ENCODE measurements around the gene PKNOX1.
"Not testable (repeated sequence)": the region's sequence is repeated elsewhere in the genome, so short reads cannot be mapped to it uniquely, and the experiment has no call there.

Gene PKNOX1

GRCh38 chr21:43021191-43021590 is 46.8 kb downstream of the PKNOX1 start:
- no peak for DNase-seq

DNA sequence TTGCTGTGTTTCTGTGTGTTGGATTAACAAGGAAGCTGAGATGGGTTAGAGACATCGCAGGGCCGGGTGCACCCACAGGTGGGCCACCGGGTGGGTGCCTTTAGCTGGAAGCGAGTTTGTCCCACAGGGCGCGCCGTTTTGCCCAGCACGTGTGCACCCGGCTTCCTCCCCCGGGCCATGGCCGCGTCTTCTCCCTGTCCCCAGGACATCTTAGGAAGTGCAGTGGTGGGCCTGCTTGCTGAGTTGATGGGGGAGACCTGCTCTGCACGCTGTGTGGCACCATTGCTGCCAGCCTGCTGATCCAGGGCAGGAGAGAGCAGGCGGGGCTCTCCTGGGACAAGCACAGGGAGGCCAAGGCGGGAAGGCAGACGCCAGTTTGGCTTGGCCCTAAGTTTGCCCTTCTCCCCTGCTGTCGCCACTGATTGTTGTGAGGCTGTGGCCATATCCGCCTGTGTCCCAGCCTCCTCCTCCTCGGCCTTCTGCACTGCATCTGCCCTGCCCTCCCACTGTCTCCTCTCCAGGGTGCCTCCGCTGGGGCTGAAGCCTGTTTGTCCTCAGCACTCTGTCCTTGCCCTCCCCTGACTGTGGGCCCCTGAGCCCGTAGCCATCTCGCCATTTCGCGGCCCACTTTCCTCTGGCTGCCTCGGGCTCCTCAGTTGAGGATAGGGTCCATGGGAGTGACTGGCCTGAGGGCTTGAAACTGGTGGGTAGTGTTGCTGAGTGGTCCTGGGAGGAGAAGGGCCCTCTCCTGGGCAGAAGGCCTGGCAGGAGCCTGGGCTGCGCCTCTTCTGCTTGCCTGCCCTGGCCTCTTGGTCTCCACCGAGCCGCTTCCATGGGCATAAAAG is 47.6 kb downstream of the PKNOX1 start:
- no peak for DNase-seq

DNA sequence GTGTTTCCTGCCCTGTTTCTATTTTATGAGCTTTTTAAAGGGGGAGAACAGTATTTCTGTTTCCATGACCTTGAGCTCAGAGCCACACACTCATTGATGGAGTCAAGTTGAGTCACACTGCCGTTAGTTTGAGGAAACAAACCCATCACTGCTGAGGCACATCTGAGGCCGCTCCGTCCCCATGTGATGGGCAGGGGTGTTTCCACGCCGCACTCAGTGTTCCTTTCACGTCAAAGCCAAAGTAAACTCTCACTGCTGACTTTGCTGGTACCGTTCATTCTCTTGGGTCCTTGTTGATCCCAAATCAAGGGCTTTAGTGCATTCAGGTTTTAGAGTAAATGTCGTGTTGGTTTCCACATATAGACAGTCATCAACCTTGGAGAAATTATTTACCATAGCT is 48.8 kb downstream of the PKNOX1 start:
- DNase-seq: no peak

GRCh38 chr21:43024439-43025136 is 50.2 kb downstream of the PKNOX1 start:
- no peak for DNase-seq

DNA sequence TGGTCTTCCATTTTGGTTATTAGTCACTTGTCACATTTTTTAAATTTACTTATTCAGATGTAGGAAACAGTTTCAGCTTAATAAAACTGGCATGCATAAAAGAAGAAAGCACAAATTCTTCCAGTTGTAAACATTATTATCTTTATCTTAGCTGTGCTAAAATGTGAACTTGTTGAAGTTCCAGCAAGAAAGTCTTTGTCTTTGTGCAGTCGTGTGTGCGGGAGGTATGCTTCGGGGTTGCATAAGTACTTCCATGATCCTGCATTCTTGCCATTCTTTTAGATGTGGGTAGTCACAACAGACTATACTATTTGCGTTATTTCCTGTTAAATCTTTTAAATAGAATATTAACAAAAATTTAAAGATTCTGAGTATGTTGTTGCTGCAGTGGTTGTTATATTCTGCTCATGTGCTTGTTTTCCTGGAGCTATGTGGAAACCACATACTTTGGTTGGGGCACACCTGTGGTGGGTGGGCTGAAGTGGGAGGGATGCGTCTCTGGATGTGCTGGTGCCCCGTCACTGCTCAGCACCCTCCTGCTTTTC is 51.3 kb downstream of the PKNOX1 start:
- DNase-seq: peak; percentile 77

DNA sequence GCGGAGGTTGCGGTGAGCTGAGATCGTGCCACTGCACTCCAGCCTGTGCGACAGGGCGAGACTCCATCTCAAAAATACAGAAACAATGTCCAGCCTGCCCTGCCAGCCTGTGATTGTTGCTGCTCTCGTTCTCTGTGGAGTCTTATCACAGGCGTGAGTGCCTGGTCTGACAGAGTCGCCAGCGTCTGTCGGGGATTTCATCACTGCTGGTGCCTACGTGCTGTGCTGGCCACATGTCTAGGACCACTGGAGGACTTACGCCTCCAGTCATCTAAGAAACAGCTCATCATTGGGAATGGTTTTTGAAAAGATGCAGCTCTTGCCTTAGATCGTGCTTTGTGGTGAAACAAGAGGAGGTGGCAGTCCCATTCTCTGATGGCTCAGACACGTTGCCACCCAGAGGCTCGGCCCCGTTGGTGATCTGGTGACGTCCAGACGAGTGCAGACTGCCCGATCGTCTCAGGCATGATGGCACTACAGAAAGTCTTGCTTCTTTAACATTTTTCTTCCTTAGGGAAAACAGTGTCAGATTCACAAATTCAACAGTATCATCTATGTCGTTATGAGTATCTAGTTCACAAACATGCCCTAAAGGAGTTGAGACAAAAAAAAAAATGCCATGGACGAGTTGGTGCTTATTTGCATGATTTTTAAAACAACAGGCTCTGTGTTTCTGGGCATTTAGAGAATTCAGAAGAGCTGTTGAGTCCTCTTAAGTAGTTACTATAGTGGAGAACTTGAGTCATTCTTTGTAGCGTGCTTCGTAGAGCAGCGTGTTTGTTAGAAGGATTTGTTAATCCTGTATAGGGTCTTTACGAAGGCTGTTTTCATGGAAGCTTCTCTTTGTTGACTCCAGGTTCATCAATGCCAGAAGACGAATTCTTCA is 53.7 kb downstream of the PKNOX1 start:
- DNase-seq: no peak

- no peak for DNase-seq
Observed at GRCh38 chr21:43029785-43030184, 55.4 kb downstream of the PKNOX1 start.

- DNase-seq: no peak
Observed at GRCh38 chr21:43031121-43031619, 56.8 kb downstream of the PKNOX1 start.

DNA sequence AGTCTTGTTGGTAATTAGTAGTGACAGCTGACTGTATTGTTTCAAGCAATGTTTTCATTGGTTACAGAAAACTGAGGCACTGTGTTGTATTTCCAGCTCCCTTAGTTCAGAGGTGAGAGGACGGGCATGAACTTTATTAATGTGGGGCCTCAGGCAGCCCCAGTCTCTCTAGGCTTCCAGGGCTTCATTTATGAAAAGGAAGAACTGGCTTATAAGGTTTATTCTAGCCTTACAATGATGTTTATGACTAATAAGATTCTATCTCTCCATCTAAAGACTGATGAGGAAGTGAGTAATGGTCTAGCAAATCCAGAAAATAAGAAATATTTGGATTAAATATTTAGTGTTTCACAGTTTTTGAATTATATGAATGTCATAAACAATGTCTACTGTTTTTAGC is 59.7 kb downstream of the PKNOX1 start:
- DNase-seq: peak; percentile 3

GRCh38 chr21:43034826-43035225 is 60.5 kb downstream of the PKNOX1 start:
- no peak for DNase-seq

DNA sequence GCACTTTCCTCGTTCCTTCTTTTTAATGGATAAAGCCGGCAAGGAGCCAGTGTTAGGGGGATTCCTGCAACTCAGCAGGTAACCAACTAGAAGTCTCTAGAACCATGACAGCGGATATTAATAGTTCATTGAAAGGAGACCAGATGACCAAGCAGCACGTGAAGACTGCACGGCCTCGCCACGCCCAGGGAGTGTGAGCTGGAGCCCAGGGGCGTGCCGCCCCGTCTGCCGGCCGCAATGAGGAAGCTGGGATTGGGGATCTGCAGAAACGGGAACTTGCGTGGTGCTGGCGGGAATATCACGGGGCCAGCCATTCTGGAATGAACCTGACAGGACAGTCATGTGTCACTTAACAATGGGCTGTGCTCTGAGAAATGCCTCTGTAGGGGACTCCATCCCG is 62.5 kb downstream of the PKNOX1 start:
- DNase-seq: not testable (repeated sequence)

GRCh38 chr21:43037918-43038658 is 63.7 kb downstream of the PKNOX1 start:
- DNase-seq: not testable (repeated sequence)

- DNase-seq: not testable (repeated sequence)
Observed at GRCh38 chr21:43038659-43039044, 64.3 kb downstream of the PKNOX1 start.

DNA sequence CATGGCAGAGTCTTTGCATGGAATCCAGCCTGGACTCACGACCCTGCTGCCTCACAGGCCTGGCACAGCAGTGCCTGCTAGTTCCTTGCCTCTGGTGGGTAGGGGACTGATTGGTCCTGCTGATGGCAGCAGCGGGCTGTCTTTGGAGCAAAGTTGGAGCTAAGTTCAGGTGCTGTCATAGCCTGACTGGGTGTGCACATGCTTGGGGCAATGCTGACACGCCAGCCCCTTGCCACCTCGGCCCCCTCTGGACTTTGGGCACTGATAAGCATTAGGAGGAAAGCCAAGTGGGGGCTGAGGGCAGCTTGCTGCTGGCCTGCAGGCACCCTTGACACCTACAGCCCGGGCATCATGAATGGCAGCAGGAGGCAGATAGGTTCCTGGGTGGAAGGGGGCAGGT is 67.8 kb downstream of the PKNOX1 start:
- DNase-seq: not testable (repeated sequence)

DNA sequence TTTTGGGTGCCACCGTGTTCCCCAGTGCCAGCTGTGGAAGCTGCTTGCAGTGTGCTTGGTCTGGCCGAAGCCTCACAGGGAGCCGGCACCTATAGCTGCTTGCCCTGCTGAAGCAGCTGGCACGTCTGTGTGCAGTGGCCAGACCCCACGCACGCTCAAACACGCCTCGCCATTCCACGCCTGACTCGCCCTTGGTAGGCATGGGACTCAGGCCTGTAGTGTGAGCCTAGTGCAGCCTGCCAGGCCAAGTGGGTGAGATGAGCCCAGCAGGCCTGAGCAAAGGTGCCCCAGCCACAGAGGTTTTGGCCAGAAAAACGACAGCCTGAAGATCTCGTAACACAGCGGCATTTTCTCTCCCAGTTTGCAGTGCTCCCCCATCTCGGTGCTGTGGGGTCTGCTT is 68.9 kb downstream of the PKNOX1 start:
- DNase-seq: not testable (repeated sequence)

DNA sequence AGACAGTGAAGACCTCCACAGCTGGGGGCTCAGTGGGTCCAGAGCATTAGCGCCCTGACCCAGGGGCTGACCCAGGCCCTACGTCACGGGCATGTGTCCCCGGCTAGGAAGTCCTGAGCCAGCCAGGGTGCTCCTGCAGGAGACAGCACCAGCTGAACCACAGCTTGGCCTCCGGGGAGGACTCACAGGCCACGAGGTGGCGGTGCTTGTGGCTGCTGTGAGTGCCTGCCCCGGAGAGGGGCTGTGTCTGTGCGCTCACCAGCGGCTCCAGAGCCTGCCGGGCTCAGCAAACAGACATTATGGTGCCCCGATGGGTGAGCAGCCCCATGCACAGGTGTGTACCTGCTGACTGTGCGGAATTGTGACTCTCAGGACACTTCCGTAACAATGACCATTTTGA is 70.2 kb downstream of the PKNOX1 start:
- not testable (repeated sequence) for DNase-seq

DNA sequence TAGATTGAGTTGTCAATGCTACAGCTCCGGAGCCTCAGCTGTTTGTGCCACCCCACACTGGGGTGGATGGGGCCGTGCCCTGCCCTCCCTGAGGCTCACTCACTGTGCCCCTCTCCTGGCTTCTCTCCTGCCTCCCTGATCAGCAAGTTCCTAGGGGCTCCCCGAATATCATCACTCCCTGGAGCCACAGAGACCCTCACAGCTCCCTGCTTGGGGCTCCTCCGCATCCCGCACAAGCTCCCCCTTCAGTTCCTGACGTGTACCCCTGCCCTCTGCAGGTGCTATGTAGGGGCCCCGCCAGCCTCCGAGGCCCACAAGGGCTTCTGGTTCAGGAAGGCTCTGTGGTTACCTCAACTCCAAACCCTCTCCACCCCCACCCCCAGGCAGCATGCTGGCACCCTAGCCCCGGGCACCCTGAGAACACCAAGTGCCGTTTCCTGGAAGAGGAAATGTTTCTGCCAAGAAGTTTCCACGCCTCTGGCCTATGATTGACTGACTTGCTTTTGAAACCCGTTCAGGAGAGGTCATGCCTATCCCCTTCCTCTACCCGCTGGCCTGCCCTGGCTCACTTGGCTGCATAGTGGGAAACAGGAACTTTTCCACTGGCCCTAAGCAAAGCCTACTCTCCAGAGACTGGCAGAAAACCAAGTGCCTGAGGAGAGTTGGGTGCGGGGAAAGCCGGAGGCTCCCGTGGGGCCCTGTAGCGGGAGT is 71.0 kb downstream of the PKNOX1 start:
- not testable (repeated sequence) for DNase-seq

DNA sequence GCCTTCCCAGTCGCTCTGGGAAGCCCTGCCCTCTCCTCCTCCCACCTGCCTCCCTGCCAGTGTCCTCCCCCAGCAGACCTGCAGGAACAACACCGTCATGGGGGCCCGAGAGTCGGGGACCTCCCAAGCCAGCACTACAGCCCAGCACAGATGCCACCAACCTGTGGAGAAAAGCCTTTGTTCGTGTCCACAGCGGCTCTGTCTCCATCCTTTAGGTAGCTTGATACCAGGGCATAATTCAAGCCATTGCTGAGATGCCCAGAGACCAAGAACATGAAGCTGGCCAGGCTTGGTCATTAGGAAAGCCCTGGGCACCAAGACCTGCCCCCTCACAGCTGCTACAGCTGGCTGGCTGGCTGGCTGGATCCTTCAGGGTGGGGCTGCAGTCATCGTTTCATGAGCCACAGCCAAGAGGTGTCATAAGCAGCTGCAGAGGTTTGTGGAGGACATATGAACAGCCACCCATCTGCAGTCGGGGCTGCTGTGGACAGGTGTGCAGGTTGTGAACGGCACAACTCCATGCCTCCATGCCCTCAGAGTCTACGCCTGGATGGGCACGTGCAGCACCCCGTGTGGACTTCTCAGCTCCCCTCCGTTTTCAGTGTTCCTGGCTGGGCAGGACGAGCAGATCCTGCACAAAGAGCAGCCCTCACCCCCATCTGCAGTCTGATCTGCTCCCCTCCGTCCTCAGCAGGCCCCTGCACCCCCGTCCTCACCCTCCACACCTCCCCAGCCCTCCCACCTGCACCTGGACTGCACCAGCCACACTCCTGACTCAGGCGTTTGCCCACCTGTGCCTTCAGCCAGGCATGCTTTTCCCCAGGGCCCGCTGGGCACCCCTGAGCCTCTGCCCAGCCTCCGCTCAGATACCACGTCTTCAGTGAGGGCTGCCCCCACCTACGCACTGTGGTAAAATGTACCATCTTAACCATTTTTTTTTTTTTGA is 71.8 kb downstream of the PKNOX1 start:
- DNase-seq: not testable (repeated sequence)

- not testable (repeated sequence) for DNase-seq
Observed at GRCh38 chr21:43053112-43053511, 78.8 kb downstream of the PKNOX1 start.
